Ecto neural progenitor cell (in vitro differentiated cells): ENCODE data around the gene SPIRE1.
A peak's percentile ranks its signal among the peaks of the same experiment; 100 is the strongest.

ENCODE experiments used
- DNase-seq: peaks from one replicate; pipeline ENCODE4 v3.0.0-alpha.2; 2018; ENCODE audit warnings: low spot score

SPIRE1 gene

DNA sequence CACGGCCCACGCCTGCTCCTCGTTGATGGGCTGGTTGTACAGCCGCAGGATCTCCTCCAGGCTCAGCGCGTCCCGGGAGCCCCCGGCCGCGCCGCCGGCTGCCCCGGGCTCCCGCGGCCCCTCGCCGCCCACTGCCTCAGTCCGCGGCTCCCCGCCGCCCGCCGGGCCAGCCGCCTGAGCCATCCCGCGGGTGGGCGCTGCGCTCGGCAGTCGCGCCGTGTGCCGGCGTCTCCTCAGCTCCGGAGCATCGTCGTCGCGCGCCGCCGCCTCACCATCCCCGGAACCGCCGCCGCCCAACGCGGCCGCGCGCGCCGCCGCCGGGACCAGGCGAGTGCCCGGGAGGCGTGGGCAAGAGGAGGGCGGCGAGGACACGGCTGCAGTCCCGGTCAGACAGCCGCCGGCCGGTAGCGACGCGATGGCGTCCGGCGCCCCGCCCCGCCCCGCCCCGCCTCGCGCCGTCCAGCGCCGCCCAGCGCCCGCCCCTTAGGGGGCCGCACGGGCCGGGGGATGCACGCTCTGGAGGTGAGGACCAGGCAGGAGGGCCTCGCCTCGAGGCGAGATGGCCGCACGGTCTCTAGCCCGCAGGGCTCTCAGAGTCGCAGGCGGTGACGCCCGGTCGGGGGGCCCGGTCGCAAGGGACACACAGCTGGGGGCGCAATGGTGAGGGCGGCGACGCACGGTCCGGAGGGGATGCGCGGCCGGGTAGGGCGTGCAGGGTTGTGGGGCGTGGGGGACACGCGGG is at the start of gene SPIRE1:
Gene SPIRE1, minus strand, starts transcription at position 424 of the 742 bp plus-strand sequence. Its CDS starts 241 bp downstream, at position 183.
- DNase-seq = peak; percentile 75

DNA sequence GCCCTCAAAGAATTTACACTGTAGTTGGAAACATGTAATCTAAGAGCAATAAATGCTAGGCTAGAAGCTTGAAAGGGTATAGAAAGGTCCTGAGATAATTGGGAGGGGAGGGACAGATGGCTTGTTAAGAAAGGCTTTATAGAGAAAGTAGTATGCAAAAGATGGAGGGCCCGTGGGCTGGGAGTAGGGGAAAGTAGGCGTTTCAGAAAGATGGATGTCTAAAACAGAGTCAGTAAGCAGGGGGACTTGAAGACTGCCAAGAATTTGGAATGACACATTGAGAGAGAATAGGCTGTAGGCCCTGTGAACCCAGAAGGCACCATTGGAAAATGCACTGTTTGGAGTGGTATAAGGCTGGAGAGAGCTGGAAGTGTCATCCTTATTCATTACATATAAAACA is 45.8 kb upstream of the SPIRE1 start:
- DNase-seq = no peak

GRCh38 chr18:12703096-12703567 is 45.2 kb upstream of the SPIRE1 start:
- no peak for DNase-seq

DNA sequence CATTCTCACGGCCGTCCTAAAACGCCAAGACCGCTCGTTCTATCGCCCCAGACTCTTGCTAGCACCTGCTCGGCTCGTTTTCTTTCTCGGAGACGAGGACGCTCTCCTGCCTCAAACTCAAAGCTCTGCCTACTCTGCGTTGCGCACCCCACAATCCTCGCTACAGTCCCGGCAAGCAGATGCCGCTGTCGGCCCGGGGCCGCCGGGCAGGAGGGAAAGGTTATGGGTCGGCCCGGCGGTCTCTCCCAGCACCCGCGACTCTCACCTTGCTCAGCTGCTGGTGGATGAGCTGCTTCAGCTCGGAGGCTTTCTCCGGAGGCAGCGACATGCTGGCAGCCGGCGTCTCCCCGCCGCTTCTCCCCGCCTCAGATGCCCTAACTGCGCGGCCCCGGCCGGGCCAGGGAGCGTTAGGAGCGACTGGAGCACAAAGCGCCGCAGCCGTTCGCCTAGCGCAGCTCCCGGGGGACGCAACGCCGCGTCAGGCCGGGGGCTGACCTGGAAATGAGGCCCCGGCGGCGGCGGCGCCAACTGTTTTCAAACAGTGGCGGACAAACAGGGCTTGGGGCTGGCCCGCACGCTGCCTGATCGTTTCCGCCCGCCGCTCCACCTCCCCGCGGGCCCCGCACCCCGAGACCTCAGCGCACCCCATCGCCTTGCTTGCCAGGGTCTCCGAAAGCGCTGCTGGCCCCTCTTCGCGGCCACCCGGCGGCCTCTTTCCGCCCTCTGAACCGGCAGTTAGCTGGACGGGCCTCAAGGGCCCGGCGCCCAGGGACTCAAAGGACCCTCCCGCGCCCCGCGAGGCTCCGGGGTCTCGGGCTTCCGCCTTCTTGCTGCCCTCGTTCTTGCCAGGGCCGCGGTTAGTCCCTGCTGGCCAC is 44.6 kb upstream of the SPIRE1 start, which contains the start of the genes CEP76 and PSMG2:
Gene CEP76, minus strand, starts transcription at position 503 of the 875 bp plus-strand sequence. Its CDS starts 175 bp downstream, at position 328.
Gene PSMG2, plus strand, starts transcription at position 822 of the 875 bp plus-strand sequence. CDS start 66 bp downstream, outside the sequence.
- DNase-seq = peak; percentile 90

DNA sequence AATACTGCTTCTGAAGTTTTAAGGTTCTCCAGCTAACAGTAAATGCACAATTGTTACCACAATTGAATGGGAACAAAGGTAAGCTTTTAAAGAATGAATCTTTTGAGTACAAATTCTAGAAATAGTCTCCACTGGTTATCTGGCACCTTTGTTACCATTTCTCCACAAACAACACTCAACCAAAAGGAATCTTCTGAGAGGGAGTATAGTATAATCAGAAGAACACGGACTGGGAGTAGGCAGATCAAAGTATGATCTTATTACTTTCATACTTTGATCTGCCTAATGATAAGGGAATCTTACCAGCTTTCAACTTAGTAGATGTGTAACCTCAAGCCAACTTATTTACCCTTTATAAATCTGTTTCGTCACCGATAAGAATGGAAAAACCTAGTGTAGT is 43.3 kb upstream of the SPIRE1 start:
- no peak for DNase-seq

DNA sequence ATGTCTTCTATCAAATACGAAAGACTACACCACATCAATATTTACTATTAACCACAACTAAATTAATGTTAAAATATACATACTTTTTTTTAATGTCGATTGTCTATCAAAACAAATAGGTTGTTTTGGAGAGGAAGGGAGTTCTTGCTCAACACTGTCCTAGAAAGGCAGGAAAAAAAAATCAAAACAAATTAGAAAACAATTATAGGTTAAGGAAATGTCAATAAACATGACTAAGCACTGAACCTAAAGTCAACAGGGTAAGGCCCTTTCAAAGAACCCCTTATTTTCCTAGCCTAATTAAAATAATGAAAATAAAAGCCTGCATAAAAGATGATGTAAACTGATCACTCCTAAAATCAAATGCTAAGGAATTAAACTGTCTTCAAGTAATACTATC is 41.8 kb upstream of the SPIRE1 start:
- DNase-seq = no peak

DNA sequence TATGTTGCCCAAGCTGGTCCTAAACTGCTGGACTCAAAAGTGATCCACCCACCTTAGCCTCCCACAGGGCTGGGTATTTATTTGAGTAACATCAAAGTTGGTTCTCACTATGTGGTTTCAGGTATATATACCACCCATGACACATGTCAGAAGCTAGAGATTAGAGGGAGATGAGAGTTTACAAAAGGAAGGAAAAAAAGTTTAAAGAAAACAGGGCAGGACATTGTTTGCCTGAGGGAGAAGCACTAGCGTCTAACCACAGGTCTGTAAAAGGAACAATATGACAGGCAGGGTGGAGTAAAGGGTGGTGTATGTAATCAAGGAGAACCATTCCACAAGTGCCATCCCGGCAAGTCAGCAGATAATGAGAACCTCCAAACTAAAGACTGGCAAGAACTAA is 36.1 kb upstream of the SPIRE1 start:
- DNase-seq = no peak

GRCh38 chr18:12692206-12692605 is 34.3 kb upstream of the SPIRE1 start:
- no peak for DNase-seq

DNA sequence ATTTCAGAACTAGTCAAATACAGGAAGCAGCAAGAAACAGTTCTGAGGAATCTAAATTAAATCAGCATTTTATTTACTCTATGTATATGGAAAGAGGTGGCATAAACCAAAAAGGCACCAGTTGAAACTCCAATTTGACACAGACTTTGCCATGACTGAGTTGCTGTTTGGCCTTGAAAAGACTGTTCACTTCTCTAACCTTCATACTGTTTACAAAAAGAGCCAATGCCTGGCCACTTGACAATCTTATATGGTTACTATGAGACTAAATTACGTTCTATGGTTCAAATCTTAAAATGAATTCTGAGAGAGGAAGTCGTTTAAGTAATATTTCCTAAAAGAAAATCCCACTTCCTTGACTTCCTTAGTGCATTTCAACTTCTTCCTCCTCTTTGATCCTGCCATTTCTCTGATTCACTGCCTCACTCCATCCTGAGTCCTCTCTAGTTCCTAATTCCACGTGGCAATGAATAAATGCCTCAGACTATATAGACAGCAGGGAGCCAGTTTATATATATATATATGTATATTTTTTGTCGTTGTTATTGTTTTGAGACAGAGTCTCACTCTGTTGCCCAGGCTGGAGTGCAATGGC is 31.4 kb upstream of the SPIRE1 start:
- DNase-seq = no peak

DNA sequence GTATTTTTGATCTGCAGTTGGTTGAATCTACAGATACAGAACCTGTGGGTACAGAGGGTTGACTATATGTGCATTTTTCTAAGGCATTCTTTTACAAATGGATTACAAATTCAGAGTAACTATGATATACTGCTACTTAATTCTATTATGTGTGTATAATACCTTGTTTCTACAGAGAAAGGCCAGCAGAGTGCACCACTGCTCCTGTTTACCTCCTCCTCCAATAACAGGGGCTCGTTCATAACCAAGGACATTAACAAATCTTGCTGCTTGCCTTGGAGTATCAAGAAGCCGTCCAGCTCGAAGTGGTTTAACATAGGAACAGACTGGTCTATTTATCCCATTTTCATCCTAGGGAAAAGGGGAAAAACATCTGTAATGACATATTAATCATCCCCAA is 28.2 kb upstream of the SPIRE1 start:
- DNase-seq = no peak

GRCh38 chr18:12679183-12679786 is 21.4 kb upstream of the SPIRE1 start:
- DNase-seq = no peak

DNA sequence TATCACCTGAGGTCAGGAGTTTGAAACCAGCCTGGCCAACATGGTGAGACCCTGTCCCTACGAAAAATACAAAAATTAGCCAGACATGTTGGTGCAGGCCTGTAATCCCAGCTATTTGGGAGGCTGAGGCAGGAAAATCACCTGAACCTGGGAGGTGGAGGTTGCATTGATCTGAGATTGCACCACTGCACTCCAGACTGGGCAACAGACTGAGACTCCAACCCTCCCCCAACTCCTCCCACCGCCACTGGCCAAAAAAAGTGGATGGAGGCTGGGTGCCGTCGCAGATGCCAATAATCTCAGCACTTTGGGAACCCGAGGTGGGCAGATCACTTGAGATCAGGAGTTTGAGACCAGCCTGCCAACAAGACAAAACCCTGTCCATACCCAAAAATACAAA is 10.1 kb upstream of the SPIRE1 start:
- DNase-seq = no peak

DNA sequence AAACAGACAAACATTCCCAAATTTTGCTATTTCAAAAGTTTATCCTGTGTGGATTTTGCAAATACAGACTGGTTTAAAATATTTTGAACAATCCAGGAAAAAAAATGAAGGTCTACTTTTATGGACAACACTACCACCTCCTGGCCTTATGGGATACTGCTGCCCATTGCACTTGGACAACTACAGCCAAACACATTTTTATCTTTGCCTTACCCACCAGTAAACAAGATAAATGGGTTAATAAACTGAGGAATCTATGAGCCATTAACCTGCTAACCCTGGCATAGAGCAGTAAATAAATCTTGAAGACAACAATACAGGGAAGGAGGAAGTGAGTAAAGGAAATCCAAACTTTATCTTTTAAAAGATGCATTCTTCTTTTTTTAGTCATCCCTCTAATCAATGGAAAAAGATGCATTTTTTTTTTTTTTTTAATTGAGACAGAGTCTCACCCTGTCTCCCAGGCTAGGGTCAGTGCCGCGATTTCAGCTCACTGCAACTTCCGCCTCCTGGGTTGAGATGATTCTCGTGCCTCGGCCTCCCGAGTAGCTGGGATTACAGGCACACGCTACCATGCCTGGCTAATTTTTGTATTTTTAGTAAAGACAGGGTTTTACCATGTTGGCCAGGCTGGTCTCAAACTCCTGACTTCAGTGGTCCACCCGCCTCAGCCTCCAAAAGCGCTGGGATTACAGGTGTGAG is 2.1 kb upstream of the SPIRE1 start:
- DNase-seq = no peak

DNA sequence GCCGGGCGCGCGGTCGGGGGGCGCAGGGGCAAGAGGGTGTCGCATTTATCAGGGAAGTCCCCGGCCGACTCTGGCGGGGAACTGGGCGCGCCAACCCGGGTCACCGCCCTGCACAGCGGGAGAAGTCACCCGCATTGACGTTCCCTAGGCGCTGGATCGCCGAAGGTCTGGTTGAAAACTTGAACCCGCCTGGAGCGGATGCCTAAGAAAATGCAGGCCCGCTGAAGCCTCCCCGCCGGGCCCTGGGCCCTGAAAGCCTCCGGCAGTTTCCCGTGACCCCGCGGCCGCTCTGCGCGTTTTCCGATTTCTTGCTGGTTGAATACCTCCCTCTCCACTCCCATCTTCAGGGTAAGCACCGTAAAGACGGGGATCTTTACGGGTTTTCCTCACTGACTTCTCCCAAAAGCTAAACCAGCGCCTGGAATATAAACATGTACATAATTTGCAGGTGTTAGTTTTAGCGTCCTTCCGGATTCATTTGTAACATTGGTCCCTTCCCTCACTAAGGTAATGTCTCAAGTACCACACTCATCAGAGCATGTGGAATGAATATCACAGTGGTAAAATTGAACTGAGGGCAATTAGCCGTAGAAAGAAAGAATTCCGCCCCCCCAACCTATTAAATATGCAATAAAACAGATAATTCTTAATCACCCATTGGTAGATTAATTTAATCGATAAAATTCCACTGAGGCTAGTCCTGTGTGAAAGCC is 675 bp upstream of the SPIRE1 start:
- DNase-seq = peak; percentile 76

GRCh38 chr18:12656938-12657683 is 796 bp downstream of the SPIRE1 start:
- DNase-seq = peak; percentile 69

- no peak for DNase-seq
Measured at GRCh38 chr18:12656605-12656937, 1.3 kb downstream of the SPIRE1 start.

GRCh38 chr18:12654971-12655370 is 2.9 kb downstream of the SPIRE1 start:
- no peak for DNase-seq

GRCh38 chr18:12652861-12653401 is 5.0 kb downstream of the SPIRE1 start:
- DNase-seq = no peak

DNA sequence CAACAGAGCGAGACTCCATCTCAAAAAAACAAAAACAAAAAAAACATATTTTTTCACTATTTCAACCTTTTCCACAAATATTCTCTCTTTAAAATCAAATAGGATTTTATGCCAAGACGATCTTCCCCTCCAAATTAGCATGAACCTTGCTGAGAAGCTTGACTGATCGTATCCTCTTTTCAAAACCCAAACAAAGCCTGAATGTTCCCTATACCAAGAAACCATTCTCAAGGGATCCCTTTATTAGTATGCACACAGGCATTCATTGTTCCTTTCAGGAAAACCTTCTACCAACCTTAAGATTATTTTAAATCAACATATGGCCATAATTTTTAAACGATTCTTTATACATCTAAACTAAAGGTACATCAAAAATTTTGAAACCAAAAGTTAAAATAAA is 6.3 kb downstream of the SPIRE1 start:
- DNase-seq = no peak

DNA sequence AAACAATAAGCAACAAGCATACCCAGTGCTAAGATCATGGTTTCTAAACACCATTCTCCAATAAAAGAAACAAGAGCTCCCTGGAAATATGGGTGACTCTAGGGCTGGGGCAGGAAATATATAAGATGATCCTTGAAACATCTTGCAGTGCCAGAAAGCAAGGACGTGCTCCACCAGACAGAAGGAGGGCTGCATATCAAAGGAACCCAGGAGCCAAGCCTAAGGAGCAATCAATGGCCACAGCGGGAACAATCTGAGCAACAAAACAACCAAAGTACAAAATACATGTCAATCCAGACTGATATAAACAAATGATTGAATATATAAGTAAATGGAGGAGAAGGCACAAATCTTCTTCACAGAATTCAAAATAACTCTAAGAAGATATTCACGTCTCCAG is 10.1 kb downstream of the SPIRE1 start:
- DNase-seq = no peak
